Activated B cell treated with CpG ODN at 0.5 μM for 24 hours (primary cell): Measurements from ENCODE around the gene TPH1. TPM values are rescaled to one million over a fixed set of nuclear protein-coding genes. Genes with fewer than 3 reads are reported as not detected.
"Not testable (repeated sequence)": the region's sequence is repeated elsewhere in the genome, so short reads cannot be mapped to it uniquely, and the experiment has no call there.

Experiments used
- ATAC-seq: fragments of 200-7000 bp; cut with Tn5 transposase; one replicate; pipeline ENCODE4 v1.10.0; 2021; ENCODE audit warnings: low read depth, mild to moderate bottlenecking, moderate library complexity
- CTCF ChIA-PET: fragments of 350-600 bp; sonication (Branson Sonifier 250); formaldehyde crosslinking; loops from one replicate; lab custom pipeline; 2021; ENCODE audit warnings: antibody characterized with exemption; lab: Charles Lee
- POLR2A ChIA-PET: fragments of 350-600 bp; sonication (Branson Sonifier 250); formaldehyde crosslinking; loops from one replicate; lab custom pipeline; 2021; ENCODE audit warnings: antibody characterized with exemption; lab: Charles Lee
- DNase-seq: peaks from one replicate; pipeline ENCODE4 v3.0.0; 2022
- H3K27ac Mint-ChIP-seq: one replicate; pipeline ENCODE4 v1.8.0; 2020; ENCODE audit warnings: mixed read lengths
- H3K27me3 Mint-ChIP-seq: one replicate; pipeline ENCODE4 v1.8.0; 2021; ENCODE audit warnings: mixed read lengths
- H3K36me3 Mint-ChIP-seq: one replicate; pipeline ENCODE4 v1.8.0; 2021; ENCODE audit warnings: low read depth, mixed read lengths
- H3K4me1 Mint-ChIP-seq: one replicate; pipeline ENCODE4 v1.8.0; 2021; ENCODE audit warnings: mixed read lengths
- H3K4me3 Mint-ChIP-seq: one replicate; pipeline ENCODE4 v1.8.0; 2020; ENCODE audit warnings: mild to moderate bottlenecking, mixed read lengths
- H3K9me3 Mint-ChIP-seq: one replicate; pipeline ENCODE4 v1.8.0; 2020; ENCODE audit warnings: mixed read lengths
- intact Hi-C: fragments of 100-400 bp; cut with micrococcal nuclease; formaldehyde crosslinking; loops from one replicate; pipeline ENCODE4 v1.15.1; 2024
- total RNA-seq: library from RNA; stranded (reverse); gene quantifications from 2 replicates; pipeline ENCODE4 v1.2.3, GENCODE V29; 2022
- TF ChIP-seq, protein P1 (sequence below): fragments of 200-600 bp; IDR thresholded peaks from one replicate; pipeline ENCODE4 v1.8.0; 2022; ENCODE audit warnings: antibody characterized with exemption, mild to moderate bottlenecking

Gene TPH1
- total RNA-seq, 1 donor from 2014 or later: 1.4 TPM

DNA sequence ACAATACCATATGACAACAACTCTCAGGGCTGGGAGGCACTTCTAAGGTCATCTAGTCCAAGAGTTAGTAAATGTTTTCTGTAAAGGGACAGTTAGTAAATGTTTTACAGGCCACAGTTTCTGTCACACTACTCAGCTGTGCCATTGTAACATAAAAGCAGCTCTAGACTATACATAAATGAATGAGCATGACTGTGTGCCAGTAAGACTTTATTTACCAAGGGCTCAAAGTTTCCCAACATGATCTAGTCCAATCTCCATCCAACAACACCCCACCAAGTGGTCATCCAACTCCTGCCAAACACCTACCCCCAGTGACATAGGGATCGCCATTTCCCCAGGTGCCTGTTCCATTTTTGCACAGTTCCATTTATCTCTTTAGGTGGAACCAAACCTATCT is 45.3 kb downstream of the TPH1 start:
- POLR2A ChIA-PET: no interaction called here
- DNase-seq (no peak), ATAC-seq (no peak)
- intact Hi-C loops: no loop called here
- TF ChIP-seq, protein P1, sequence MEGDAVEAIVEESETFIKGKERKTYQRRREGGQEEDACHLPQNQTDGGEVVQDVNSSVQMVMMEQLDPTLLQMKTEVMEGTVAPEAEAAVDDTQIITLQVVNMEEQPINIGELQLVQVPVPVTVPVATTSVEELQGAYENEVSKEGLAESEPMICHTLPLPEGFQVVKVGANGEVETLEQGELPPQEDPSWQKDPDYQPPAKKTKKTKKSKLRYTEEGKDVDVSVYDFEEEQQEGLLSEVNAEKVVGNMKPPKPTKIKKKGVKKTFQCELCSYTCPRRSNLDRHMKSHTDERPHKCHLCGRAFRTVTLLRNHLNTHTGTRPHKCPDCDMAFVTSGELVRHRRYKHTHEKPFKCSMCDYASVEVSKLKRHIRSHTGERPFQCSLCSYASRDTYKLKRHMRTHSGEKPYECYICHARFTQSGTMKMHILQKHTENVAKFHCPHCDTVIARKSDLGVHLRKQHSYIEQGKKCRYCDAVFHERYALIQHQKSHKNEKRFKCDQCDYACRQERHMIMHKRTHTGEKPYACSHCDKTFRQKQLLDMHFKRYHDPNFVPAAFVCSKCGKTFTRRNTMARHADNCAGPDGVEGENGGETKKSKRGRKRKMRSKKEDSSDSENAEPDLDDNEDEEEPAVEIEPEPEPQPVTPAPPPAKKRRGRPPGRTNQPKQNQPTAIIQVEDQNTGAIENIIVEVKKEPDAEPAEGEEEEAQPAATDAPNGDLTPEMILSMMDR: no peak
- H3K27me3 Mint-ChIP-seq: no peaks in the 10 kb centered on the region
- no peak overlapping the region for H3K4me3 Mint-ChIP-seq
- no peak overlapping the region for H3K27ac Mint-ChIP-seq
- CTCF ChIA-PET: no interaction called here
- H3K9me3 Mint-ChIP-seq: no peaks in the 10 kb centered on the region
- H3K4me1 Mint-ChIP-seq: no peaks in the 10 kb centered on the region
- H3K36me3 Mint-ChIP-seq: peaks cover 79% of the 10 kb centered on the region

- POLR2A ChIA-PET, ATAC-seq, CTCF ChIA-PET, intact Hi-C loops, H3K9me3 Mint-ChIP-seq, DNase-seq, H3K27ac Mint-ChIP-seq, H3K27me3 Mint-ChIP-seq, H3K4me3 Mint-ChIP-seq, H3K4me1 Mint-ChIP-seq: not testable (repeated sequence)
- H3K36me3 Mint-ChIP-seq: peaks cover 79% of the 10 kb centered on the region
Measured at GRCh38 chr11:18000128-18000527, 45.9 kb downstream of the TPH1 start.

Other genes with a start within 250 kb of the TPH1 start
- gene SERGEF, start 33.2 kb downstream of the TPH1 start, total RNA-seq: 38.4 and 47.4 TPM in 2 replicates
- 34.4 and 39.7 TPM in 2 replicates for gene SAAL1, start 59.8 kb upstream of the TPH1 start, total RNA-seq
- gene MRGPRX3, start 86.3 kb upstream of the TPH1 start, total RNA-seq: not detected in 2 replicates
- not detected in 2 replicates for gene MRGPRX4, start 126.6 kb upstream of the TPH1 start, total RNA-seq
- gene SAA4, start 190.5 kb upstream of the TPH1 start, total RNA-seq: not detected in 2 replicates
- gene SAA2, start 202.4 kb upstream of the TPH1 start, total RNA-seq: 0.35 TPM in 1 of 2 replicates, not detected in the other
- not detected in 2 replicates for gene SAA1, start 220.0 kb upstream of the TPH1 start, total RNA-seq